Smooth muscle cell (in vitro differentiated cells): ENCODE results near the gene HAPLN2. TPM values are rescaled to one million over a fixed set of nuclear protein-coding genes. Genes with fewer than 3 reads are reported as not detected.

Source experiments
- DNase-seq: peaks from one replicate; lab custom pipeline; 2025; ENCODE audit not compliant: unreplicated experiment; lab: John Stamatoyannopoulos, UW
- H2AFZ ChIP-seq: fragments of 200-600 bp; sonication (generic); 2 replicates; pipeline ENCODE4 v1.6.0; 2016; ENCODE audit warnings: antibody characterized with exemption, low read depth, mild to moderate bottlenecking
- H3F3A ChIP-seq: fragments of 200-600 bp; sonication (generic); 2 replicates; pipeline ENCODE4 v1.6.0; 2017; ENCODE audit warnings: antibody characterized with exemption, low read depth
- H3K27ac ChIP-seq: fragments of 200-600 bp; sonication (generic); 2 replicates; pipeline ENCODE4 v1.5.1; 2016; ENCODE audit warnings: low read depth, mild to moderate bottlenecking
- H3K27me3 ChIP-seq: fragments of 200-600 bp; sonication (generic); 2 replicates; pipeline ENCODE4 v1.6.1; 2016; ENCODE audit warnings: low read depth, mild to moderate bottlenecking
- H3K36me3 ChIP-seq: fragments of 200-600 bp; sonication (generic); 2 replicates; pipeline ENCODE4 v1.5.1; 2016; ENCODE audit warnings: low read depth
- H3K4me1 ChIP-seq: fragments of 200-600 bp; sonication (generic); 2 replicates; pipeline ENCODE4 v1.5.1; 2016; ENCODE audit warnings: low read depth
- H3K4me2 ChIP-seq: fragments of 200-600 bp; sonication (generic); 2 replicates; pipeline ENCODE4 v1.6.0; 2016; ENCODE audit warnings: mild to moderate bottlenecking
- H3K4me3 ChIP-seq: fragments of 200-600 bp; sonication (generic); 2 replicates; pipeline ENCODE4 v1.5.1; 2016; ENCODE audit warnings: mild to moderate bottlenecking
- H3K79me2 ChIP-seq: fragments of 200-600 bp; sonication (generic); 2 replicates; pipeline ENCODE4 v1.6.0; 2016; ENCODE audit warnings: low read depth, mild to moderate bottlenecking
- H3K9ac ChIP-seq: fragments of 200-600 bp; sonication (generic); 2 replicates; pipeline ENCODE4 v1.6.0; 2016; ENCODE audit warnings: low read depth
- H3K9me3 ChIP-seq: fragments of 200-600 bp; sonication (generic); replicated peaks from 2 replicates; pipeline ENCODE4 v1.5.1; 2016; ENCODE audit warnings: low read depth
- H4K20me1 ChIP-seq: fragments of 200-600 bp; sonication (generic); 2 replicates; pipeline ENCODE4 v1.6.0; 2016; ENCODE audit warnings: low read depth
- CTCF ChIP-seq: fragments of 200-600 bp; sonication (generic); IDR thresholded peaks from 2 replicates; pipeline ENCODE4 v1.5.1; 2017; ENCODE audit warnings: borderline replicate concordance, mild to moderate bottlenecking, antibody characterized with exemption; ENCODE audit not compliant: insufficient read depth, poor library complexity, severe bottlenecking
- WGBS: methylation state at CpG from one replicate; pipeline ENCODE4 v1.1.7; 2016; ENCODE audit warnings: low lambda C conversion rate; 5-methylcytosine and 5-hydroxymethylcytosine counted together
- polyA plus RNA-seq: library from polyadenylated mRNA; unstranded; fragments of >200 nt; fragmentation: Nextera tagmentation; extraction: Ambion mirVana; gene quantifications from 2 replicates; pipeline ENCODE4 v1.2.1, GENCODE V29; 2016
- total RNA-seq: library from RNA; depleted of rRNA; stranded (reverse); fragments of >200 nt; gene quantifications from 2 replicates; pipeline ENCODE4 v1.2.3, GENCODE V29; 2014

The HAPLN2 gene
- total and polyA plus RNA-seq, 2 experiments from 2014 or later = 1.00 TPM; not detected in 1

GRCh38 chr1:156648496-156648895, 29.3 kb downstream of the HAPLN2 start:
- no peaks in the 10 kb centered on the region for H3K36me3 ChIP-seq
- no peak overlapping the region for H3K4me2 ChIP-seq
- H3K9ac ChIP-seq = no peak overlapping the region
- TF ChIP-seq CTCF = no peak
- H3K4me3 ChIP-seq = no peak overlapping the region
- no peak for DNase-seq
- no peaks in the 10 kb centered on the region for H3K9me3 ChIP-seq
- no peak overlapping the region for H3K27ac ChIP-seq
- peaks cover 7% of the 10 kb centered on the region for H4K20me1 ChIP-seq
- H3K4me1 ChIP-seq = no peaks in the 10 kb centered on the region
- H3K27me3 ChIP-seq = peaks cover 82% of the 10 kb centered on the region
- no peaks in the 10 kb centered on the region for H3K79me2 ChIP-seq
- no peak overlapping the region for H2AFZ ChIP-seq
- 92% methylated on average over 10 of the region's 10 CpGs for WGBS
- no peaks in the 10 kb centered on the region for H3F3A ChIP-seq

- Histone ChIP-seq H3K4me1 (no peaks in the 10 kb centered on the region), H3K36me3 (no peaks in the 10 kb centered on the region), H3K27me3 (peaks cover 80% of the 10 kb centered on the region), H2AFZ (no peak overlapping the region), H3K9me3 (no peaks in the 10 kb centered on the region), H3F3A (no peaks in the 10 kb centered on the region), H3K27ac (no peak overlapping the region), H3K79me2 (no peaks in the 10 kb centered on the region), H4K20me1 (peaks cover 7% of the 10 kb centered on the region), H3K9ac (no peak overlapping the region), H3K4me2 (no peak overlapping the region), H3K4me3 (no peak overlapping the region)
- DNase-seq = no peak
- TF ChIP-seq CTCF = no peak
- WGBS = 21% methylated on average over 2 of the region's 2 CpGs
Measured at GRCh38 chr1:156648951-156649350, 29.7 kb downstream of the HAPLN2 start.

GRCh38 chr1:156652131-156652991, 33.1 kb downstream of the HAPLN2 start:
- Histone ChIP-seq H2AFZ (no peak overlapping the region), H3K4me3 (no peak overlapping the region), H3K27me3 (peaks cover 70% of the 10 kb centered on the region), H3K4me1 (peaks cover 8% of the 10 kb centered on the region), H3K9me3 (no peaks in the 10 kb centered on the region), H3K36me3 (no peaks in the 10 kb centered on the region), H3K4me2 (no peak overlapping the region), H3F3A (no peaks in the 10 kb centered on the region), H4K20me1 (peaks cover 7% of the 10 kb centered on the region), H3K27ac (no peak overlapping the region), H3K79me2 (no peaks in the 10 kb centered on the region), H3K9ac (no peak overlapping the region)
- 57% methylated on average over 16 of the region's 16 CpGs for WGBS
- DNase-seq = peak; percentile 16
- no peak for TF ChIP-seq CTCF

GRCh38 chr1:156652992-156653355, 33.8 kb downstream of the HAPLN2 start:
- no peaks in the 10 kb centered on the region for H3K79me2 ChIP-seq
- no peak overlapping the region for H3K27ac ChIP-seq
- no peak for DNase-seq
- H3K4me1 ChIP-seq = peaks cover 8% of the 10 kb centered on the region
- H3K27me3 ChIP-seq = peaks cover 64% of the 10 kb centered on the region
- no peak overlapping the region for H3K9ac ChIP-seq
- no peak overlapping the region for H3K4me3 ChIP-seq
- WGBS = 85% methylated on average over 9 of the region's 9 CpGs
- H2AFZ ChIP-seq = no peak overlapping the region
- H4K20me1 ChIP-seq = peaks cover 7% of the 10 kb centered on the region
- no peak overlapping the region for H3K4me2 ChIP-seq
- H3K36me3 ChIP-seq = no peaks in the 10 kb centered on the region
- TF ChIP-seq CTCF = no peak
- no peaks in the 10 kb centered on the region for H3F3A ChIP-seq
- H3K9me3 ChIP-seq = no peaks in the 10 kb centered on the region
